ENCODE measurements around the gene MPC2.

MPC2 gene

GRCh38 chr1:167955915-167956314 lies 19.0 kb upstream of the MPC2 start:
- no peak overlapping the region for H3K27ac ChIP-seq (replicated peaks)
- TF ChIP-seq GABPA (IDR thresholded peaks at IDR 0.05; ENCODE audit: low read depth) (no peak), SPI1 (IDR thresholded peaks at IDR 0.05; ENCODE audit: borderline replicate concordance, low read depth) (no peak), REST (IDR thresholded peaks at IDR 0.05; ENCODE audit: insufficient replicate concordance, low read depth) (no peak)
- DNase-seq (ENCODE audit: low read depth in 1 of 2, low spot score in 1 of 2), result no peak
- H3K4me3 ChIP-seq (replicated peaks; ENCODE audit: insufficient read depth, low read length), result no peak overlapping the region
- H3K27me3 ChIP-seq (ENCODE audit: insufficient read depth, poor library complexity, severe bottlenecking), result no peaks in the 10 kb centered on the region

- Histone ChIP-seq H3K4me3 (replicated peaks; ENCODE audit: insufficient read depth, low read length) (no peak overlapping the region), H3K27ac (replicated peaks) (no peak overlapping the region), H3K27me3 (ENCODE audit: insufficient read depth, poor library complexity, severe bottlenecking) (no peaks in the 10 kb centered on the region)
- TF ChIP-seq CTCF (IDR thresholded peaks at IDR 0.05; ENCODE audit: insufficient read depth, low read length), result no peak
- TF ChIP-seq SPI1 (IDR thresholded peaks at IDR 0.05; ENCODE audit: borderline replicate concordance, low read depth), result no peak
- no peak for TF ChIP-seq GABPA (IDR thresholded peaks at IDR 0.05; ENCODE audit: low read depth)
- TF ChIP-seq POLR2AphosphoS5 (IDR thresholded peaks at IDR 0.05; ENCODE audit: low read depth), result no peak
- TF ChIP-seq REST (IDR thresholded peaks at IDR 0.05; ENCODE audit: insufficient replicate concordance, low read depth), result no peak
- no peak for DNase-seq (ENCODE audit: low read depth in 1 of 2, low spot score in 1 of 2)
Measured at GRCh38 chr1:167950569-167950968, 13.7 kb upstream of the MPC2 start.

GRCh38 chr1:167949785-167950184 lies 12.9 kb upstream of the MPC2 start:
- H3K27ac ChIP-seq (replicated peaks), result no peak overlapping the region
- H3K4me3 ChIP-seq (replicated peaks; ENCODE audit: insufficient read depth, low read length), result no peak overlapping the region
- TF ChIP-seq REST (IDR thresholded peaks at IDR 0.05; ENCODE audit: insufficient replicate concordance, low read depth) (no peak), SPI1 (IDR thresholded peaks at IDR 0.05; ENCODE audit: borderline replicate concordance, low read depth) (no peak), GABPA (IDR thresholded peaks at IDR 0.05; ENCODE audit: low read depth) (no peak), CTCF (IDR thresholded peaks at IDR 0.05; ENCODE audit: insufficient read depth, low read length) (no peak), POLR2AphosphoS5 (IDR thresholded peaks at IDR 0.05; ENCODE audit: low read depth) (no peak)
- H3K27me3 ChIP-seq (ENCODE audit: insufficient read depth, poor library complexity, severe bottlenecking), result no peaks in the 10 kb centered on the region
- DNase-seq (ENCODE audit: low read depth in 1 of 2, low spot score in 1 of 2), result no peak

- no peak for TF ChIP-seq SPI1 (IDR thresholded peaks at IDR 0.05; ENCODE audit: borderline replicate concordance, low read depth)
- TF ChIP-seq CTCF (IDR thresholded peaks at IDR 0.05; ENCODE audit: insufficient read depth, low read length), result no peak
- TF ChIP-seq POLR2AphosphoS5 (IDR thresholded peaks at IDR 0.05; ENCODE audit: low read depth), result no peak
- Histone ChIP-seq H3K27ac (replicated peaks) (no peak overlapping the region), H3K27me3 (ENCODE audit: insufficient read depth, poor library complexity, severe bottlenecking) (no peaks in the 10 kb centered on the region), H3K4me3 (replicated peaks; ENCODE audit: insufficient read depth, low read length) (no peak overlapping the region)
- DNase-seq (ENCODE audit: low read depth in 1 of 2, low spot score in 1 of 2), result no peak
Measured at GRCh38 chr1:167947733-167948132, 10.9 kb upstream of the MPC2 start.
